Right lobe of liver (tissue), 6 donors: ENCODE measurements around the gene MAGI1. TPM values are rescaled to one million over a fixed set of nuclear protein-coding genes. Genes with fewer than 3 reads are reported as not detected.

Experiments
- ATAC-seq, 4 donors: fragments of 200-7000 bp; cut with Tn5 transposase; one replicate each; pipeline ENCODE4 v1.9.1; 2020; ENCODE audit warnings: mild to moderate bottlenecking in 4 of 4, moderate library complexity in 4 of 4
- DNase-seq, 3 donors: peaks; one replicate each; pipeline ENCODE4 v3.0.0-alpha.2; 2020
- H3K27ac ChIP-seq, 3 donors: fragments of 200-600 bp; one replicate each; pipeline ENCODE4 v1.8.0; 2022
- H3K27me3 ChIP-seq, 2 donors: fragments of 200-600 bp; one replicate each; pipeline ENCODE4 v1.8.0; 2022
- H3K36me3 ChIP-seq, 4 donors: fragments of 200-600 bp; sonication (generic) in 1 of 4; one replicate each; pipeline versions ENCODE4 v1.5.1 to v1.8.0; 2017 to 2022; ENCODE audit warnings: control low read depth in 1 of 4
- H3K4me1 ChIP-seq, 4 donors: fragments of 200-600 bp; sonication (generic) in 1 of 4; one replicate each; pipeline versions ENCODE4 v1.5.1 to v1.8.0; 2017 to 2022; ENCODE audit warnings: control low read depth in 1 of 4
- H3K4me3 ChIP-seq, 3 donors: fragments of 200-600 bp; one replicate each; pipeline ENCODE4 v1.8.0; 2022
- H3K9me3 ChIP-seq, 4 donors: fragments of 200-600 bp; sonication (generic) in 1 of 4; one replicate each; pipeline versions ENCODE4 v1.5.1 to v1.8.0; 2017 to 2022; ENCODE audit warnings: control low read depth in 1 of 4
- POLR2A ChIP-seq: fragments of 450-650 bp; IDR thresholded peaks from one replicate; pipeline ENCODE4 v1.6.1; 2017; ENCODE audit warnings: antibody characterized with exemption, mild to moderate bottlenecking
- WGBS: methylation state at CpG from one replicate; pipeline ENCODE4 v1.1.6; 2018; ENCODE audit warnings: low coverage, low lambda C conversion rate; ENCODE audit not compliant: insufficient coverage; ENCODE audit errors: missing lambda C conversion rate; 5-methylcytosine and 5-hydroxymethylcytosine counted together
- intact Hi-C, 2 donors: fragments of 100-400 bp; cut with DNase I; formaldehyde crosslinking; loops; one replicate each; pipeline versions ENCODE4 v1.11.2 to v1.14.1; 2022
- total RNA-seq, 6 experiments: library from RNA; depleted of rRNA in 2 of 6; stranded (reverse); fragments of >200 nt in 2 of 6; fragmentation: NEBNext Ultra II Directional in 3 of 6; extraction: Animal tissue kit (Norgen Biotek cat#: 25700) in 3 of 6; gene quantifications; one replicate each; pipeline versions ENCODE4 v1.1.0 to v1.2.4, GENCODE V29; 2016 to 2023
- TF ChIP-seq, protein P1 (sequence below), 4 donors: fragments of 200-600 bp in 3 of 4; fragments of 450-650 bp in 1 of 4; IDR thresholded peaks; one replicate each; pipeline versions ENCODE4 v1.5.1 to v1.8.0; 2016 to 2022; ENCODE audit warnings: antibody characterized with exemption in 4 of 4, mild to moderate bottlenecking in 2 of 4
- donor health status: DM: no; HTN: yes; CAD: no.
- donor health status: DM: no; HTN: no; CAD: no.
- donor health status: DM: no; HTN: no; CAD: no.
- donor health status: DM: no; HTN: yes; CAD: no.
- donor health status: DM: no; HTN: yes; CAD: no.

Gene MAGI1
- total RNA-seq, 6 experiments from 2014 or later: 22.6 to 37.7 (median 26.9) TPM

DNA sequence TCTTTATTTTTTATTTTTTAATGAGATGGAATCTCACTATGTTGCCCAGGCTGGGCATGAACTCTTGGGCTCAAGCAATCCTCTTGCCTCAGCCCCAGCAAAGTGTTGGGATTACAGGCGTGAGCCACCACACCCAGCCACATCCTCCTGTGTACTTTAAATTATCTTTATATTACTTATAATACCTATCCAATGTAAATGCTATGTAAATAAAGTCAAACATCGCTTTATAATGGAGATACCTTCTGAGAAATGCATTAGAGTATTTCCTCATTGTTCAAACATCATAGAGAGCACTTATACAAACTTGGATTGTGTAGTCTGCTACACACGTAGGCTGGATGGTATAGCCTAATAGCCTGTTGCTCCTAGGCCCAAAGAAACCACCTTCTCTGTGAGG is 41.4 kb upstream of the MAGI1 start:
- Histone ChIP-seq H3K4me3 (no peak overlapping the region), H3K4me1 (peaks cover 0 to 18% (median 3%) of the 10 kb centered on the region in 4 donors), H3K9me3 (no peaks in the 10 kb centered on the region), H3K36me3 (no peaks in the 10 kb centered on the region), H3K27me3 (no peaks in the 10 kb centered on the region), H3K27ac (no peak overlapping the region)
- intact Hi-C loops: no loop called here
- 89% methylated on average over 3 of the region's 3 CpGs for WGBS
- DNase-seq (no peak), ATAC-seq (no peak)
- TF ChIP-seq POLR2A: no peak
- TF ChIP-seq, protein P1, sequence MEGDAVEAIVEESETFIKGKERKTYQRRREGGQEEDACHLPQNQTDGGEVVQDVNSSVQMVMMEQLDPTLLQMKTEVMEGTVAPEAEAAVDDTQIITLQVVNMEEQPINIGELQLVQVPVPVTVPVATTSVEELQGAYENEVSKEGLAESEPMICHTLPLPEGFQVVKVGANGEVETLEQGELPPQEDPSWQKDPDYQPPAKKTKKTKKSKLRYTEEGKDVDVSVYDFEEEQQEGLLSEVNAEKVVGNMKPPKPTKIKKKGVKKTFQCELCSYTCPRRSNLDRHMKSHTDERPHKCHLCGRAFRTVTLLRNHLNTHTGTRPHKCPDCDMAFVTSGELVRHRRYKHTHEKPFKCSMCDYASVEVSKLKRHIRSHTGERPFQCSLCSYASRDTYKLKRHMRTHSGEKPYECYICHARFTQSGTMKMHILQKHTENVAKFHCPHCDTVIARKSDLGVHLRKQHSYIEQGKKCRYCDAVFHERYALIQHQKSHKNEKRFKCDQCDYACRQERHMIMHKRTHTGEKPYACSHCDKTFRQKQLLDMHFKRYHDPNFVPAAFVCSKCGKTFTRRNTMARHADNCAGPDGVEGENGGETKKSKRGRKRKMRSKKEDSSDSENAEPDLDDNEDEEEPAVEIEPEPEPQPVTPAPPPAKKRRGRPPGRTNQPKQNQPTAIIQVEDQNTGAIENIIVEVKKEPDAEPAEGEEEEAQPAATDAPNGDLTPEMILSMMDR (IDR thresholded peaks at IDR 0.05): no peak

DNA sequence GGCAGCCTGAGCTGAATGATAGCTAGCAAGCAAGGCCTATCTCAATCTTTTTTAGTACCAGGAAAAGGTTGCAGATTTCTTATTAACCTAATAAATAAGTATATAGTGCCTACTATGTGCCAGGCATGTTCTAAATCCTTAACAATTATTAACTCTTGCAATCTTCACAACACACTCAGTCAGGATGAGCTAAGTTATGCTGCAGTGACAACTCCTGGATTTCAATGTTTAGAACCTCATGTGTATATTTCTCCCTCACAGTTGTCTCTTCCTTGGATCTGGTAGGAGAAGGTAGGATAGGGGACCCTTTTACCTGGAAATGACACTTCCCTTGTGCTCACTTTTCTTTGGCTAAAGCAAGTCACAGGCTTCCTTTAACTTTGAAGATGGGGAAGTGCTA is 39.3 kb upstream of the MAGI1 start:
- H3K4me3 ChIP-seq: no peak overlapping the region
- TF ChIP-seq POLR2A: no peak
- TF ChIP-seq, protein P1 (IDR thresholded peaks at IDR 0.05): no peak
- H3K4me1 ChIP-seq: peaks cover 0 to 15% (median 2%) of the 10 kb centered on the region in 4 donors
- H3K27ac ChIP-seq: no peak overlapping the region
- no peak for DNase-seq
- no peaks in the 10 kb centered on the region for H3K27me3 ChIP-seq
- no peaks in the 10 kb centered on the region for H3K9me3 ChIP-seq
- ATAC-seq: no peak
- intact Hi-C loops: no loop called here
- H3K36me3 ChIP-seq: no peaks in the 10 kb centered on the region

DNA sequence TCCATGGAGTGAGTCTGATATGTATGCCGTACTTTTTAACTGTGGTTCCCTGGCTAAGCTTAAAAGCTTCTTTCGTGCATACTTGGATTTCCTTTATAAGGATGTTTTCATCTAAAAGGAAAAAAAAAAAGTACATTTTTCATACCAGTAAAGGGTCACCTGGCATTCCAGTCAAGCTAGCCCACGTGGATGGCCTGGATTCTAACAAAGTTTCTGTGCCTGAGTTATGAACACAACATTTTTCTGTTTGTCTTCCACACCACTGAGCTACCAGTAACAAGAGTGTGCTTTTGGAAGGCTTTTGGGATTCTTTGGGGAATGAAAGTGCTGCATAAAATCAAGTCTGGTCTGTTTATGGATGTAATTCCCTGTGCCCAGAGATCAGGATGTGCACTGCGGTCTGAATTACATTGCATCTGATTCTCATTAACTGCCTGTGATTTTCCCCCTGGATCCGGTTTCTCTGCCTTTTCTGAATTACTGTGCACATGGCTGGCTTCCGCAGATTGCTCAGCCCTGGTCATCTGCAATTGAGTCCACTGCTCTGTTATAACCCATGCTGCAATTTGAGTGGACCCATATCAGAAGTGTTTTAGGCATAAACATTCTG is 38.2 kb upstream of the MAGI1 start:
- H3K27me3 ChIP-seq: no peaks in the 10 kb centered on the region
- TF ChIP-seq, protein P1 (IDR thresholded peaks at IDR 0.05): no peak
- TF ChIP-seq POLR2A: no peak
- intact Hi-C loops: no loop called here
- no peaks in the 10 kb centered on the region for H3K9me3 ChIP-seq
- H3K27ac ChIP-seq: peak overlapping the region in 1 of 3 donors; percentile 2
- ATAC-seq (no peak), DNase-seq (no peak)
- H3K4me1 ChIP-seq: peaks cover 0 to 14% (median 2%) of the 10 kb centered on the region in 4 donors
- H3K4me3 ChIP-seq: no peak overlapping the region
- no peaks in the 10 kb centered on the region for H3K36me3 ChIP-seq
- 82% methylated on average over 6 of the region's 6 CpGs for WGBS

DNA sequence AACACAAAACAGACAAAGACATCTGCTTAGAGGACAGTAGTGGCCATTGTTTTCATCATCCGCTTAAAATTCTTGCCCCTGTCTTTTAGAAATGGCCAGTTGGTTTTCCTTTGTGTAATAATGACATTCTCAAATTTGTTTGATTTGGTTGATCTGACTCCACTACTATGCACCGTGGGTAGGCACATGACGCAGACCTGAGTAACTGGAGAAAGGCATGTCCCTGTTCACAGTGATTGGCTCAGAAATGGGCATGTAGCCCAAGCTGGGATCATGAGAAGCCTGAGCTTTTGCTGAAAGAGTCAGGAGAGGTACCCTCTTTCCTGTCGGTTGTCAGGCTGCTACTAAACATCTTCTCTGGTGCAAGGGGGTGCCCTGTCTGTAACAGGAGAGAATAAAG is 36.6 kb upstream of the MAGI1 start:
- Histone ChIP-seq H3K27me3 (no peaks in the 10 kb centered on the region), H3K36me3 (no peaks in the 10 kb centered on the region), H3K4me3 (no peak overlapping the region), H3K27ac (peak overlapping the region in 1 of 3 donors; percentile 19), H3K4me1 (peaks cover 0 to 14% (median 2%) of the 10 kb centered on the region in 4 donors), H3K9me3 (no peaks in the 10 kb centered on the region)
- 70% methylated on average over 4 of the region's 4 CpGs for WGBS
- TF ChIP-seq POLR2A: no peak
- TF ChIP-seq, protein P1 (IDR thresholded peaks at IDR 0.05): no peak
- intact Hi-C loops: no loop called here
- DNase-seq: peak in 1 of 3 donors; percentile 29
- peak; percentile 30 to 53 (median 45) for ATAC-seq
